Kidney (tissue), 14 donors: Measurements from ENCODE around the gene PRKCE. TPM values are rescaled to one million over a fixed set of nuclear protein-coding genes. Genes with fewer than 3 reads are reported as not detected.

Experiments used
- DNase-seq, 5 donors: peaks; one replicate each; pipeline ENCODE4 v3.0.0-alpha.2; 2013 to 2020
- FAIRE-seq: peaks from 2 replicates; lab custom pipeline; 2012; peaks lifted over from hg19 to GRCh38; lab: Jason Lieb, UNC
- H3K27ac ChIP-seq, 2 donors: one replicate each; pipeline ENCODE4 v1.7.0; 2013; ENCODE audit warnings: low read depth in 2 of 2, low read length in 2 of 2, inconsistent platforms in 1 of 2
- H3K27me3 ChIP-seq: one replicate; pipeline ENCODE4 v1.7.1; 2013; ENCODE audit warnings: low read length, inconsistent platforms; ENCODE audit not compliant: control insufficient read depth, insufficient read depth
- H3K36me3 ChIP-seq, 3 donors: one replicate each; pipeline versions ENCODE4 v1.7.0 to v1.7.1; 2013; ENCODE audit warnings: low read length in 3 of 3, control low read depth in 1 of 3, inconsistent platforms in 1 of 3; ENCODE audit not compliant: insufficient read depth in 3 of 3, control insufficient read depth in 2 of 3
- H3K4me1 ChIP-seq, 3 donors: one replicate each; pipeline versions ENCODE4 v1.7.0 to v1.7.1; 2013; ENCODE audit warnings: low read length in 3 of 3, inconsistent platforms in 1 of 3, low read depth in 1 of 3; ENCODE audit not compliant: control insufficient read depth in 2 of 3, insufficient read depth in 2 of 3
- H3K4me3 ChIP-seq, 3 donors: one replicate each; pipeline versions ENCODE4 v1.7.0 to v1.8.1; 2013; ENCODE audit warnings: low read length in 3 of 3, control low read depth in 1 of 3, inconsistent platforms in 1 of 3
- H3K9ac ChIP-seq, 3 donors: one replicate each; pipeline versions ENCODE4 v1.7.0 to v1.7.1; 2013; ENCODE audit warnings: low read length in 3 of 3, control low read depth in 1 of 3, inconsistent platforms in 1 of 3
- H3K9me3 ChIP-seq, 3 donors: one replicate each; pipeline versions ENCODE4 v1.7.0 to v1.7.1; 2013; ENCODE audit warnings: low read length in 3 of 3, control low read depth in 1 of 3, inconsistent platforms in 1 of 3; ENCODE audit not compliant: control insufficient read depth in 2 of 3, insufficient read depth in 1 of 3
- intact Hi-C: fragments of 100-400 bp; cut with DNase I; formaldehyde crosslinking; loops from one replicate; pipeline ENCODE4 v1.11.1; 2022
- polyA plus RNA-seq: library from polyadenylated mRNA; stranded (reverse); fragments of 350-450 nt; fragmentation: Illumina TruSeq; extraction: RNeasy Lipid Tissue Mini Kit (QIAGEN cat#74804); gene quantifications from one replicate; pipeline ENCODE4 v1.2.3, GENCODE V29; 2014; ENCODE audit warnings: low read depth, low replicate concordance; ENCODE audit not compliant: insufficient read depth
- total RNA-seq: library from RNA; stranded (reverse); fragmentation: NEBNext Ultra II Directional; extraction: Animal tissue kit (Norgen Biotek cat#: 25700); gene quantifications from one replicate; pipeline ENCODE4 v1.2.1, GENCODE V29; 2021
- TF ChIP-seq, protein P1 (sequence below): IDR thresholded peaks from 3 replicates; pipeline ENCODE4 v1.5.1; 2012; ENCODE audit warnings: mild to moderate bottlenecking, moderate library complexity, borderline replicate concordance; ENCODE audit not compliant: insufficient read depth; ENCODE audit errors: extremely low read depth
- donor health status: control.
- donor health status: control.
- donor health status: control.
- donor health status: control.
- donor health status: control.
- donor health status: DM: yes; HTN: yes; CAD: no.
- donor health status: Normal renal cell carcinoma (clear cell type).

PRKCE gene
- total and polyA plus RNA-seq, 2 donors from 2014 or later: 11.1 to 27.3 TPM

GRCh38 chr2:46207591-46207990, 556.1 kb downstream of the PRKCE start:
- no peak overlapping the region for H3K27ac ChIP-seq
- H3K9me3 ChIP-seq: no peaks in the 10 kb centered on the region
- no peak overlapping the region for H3K9ac ChIP-seq
- no peak overlapping the region for H3K4me3 ChIP-seq
- H3K36me3 ChIP-seq: no peaks in the 10 kb centered on the region
- TF ChIP-seq, protein P1, sequence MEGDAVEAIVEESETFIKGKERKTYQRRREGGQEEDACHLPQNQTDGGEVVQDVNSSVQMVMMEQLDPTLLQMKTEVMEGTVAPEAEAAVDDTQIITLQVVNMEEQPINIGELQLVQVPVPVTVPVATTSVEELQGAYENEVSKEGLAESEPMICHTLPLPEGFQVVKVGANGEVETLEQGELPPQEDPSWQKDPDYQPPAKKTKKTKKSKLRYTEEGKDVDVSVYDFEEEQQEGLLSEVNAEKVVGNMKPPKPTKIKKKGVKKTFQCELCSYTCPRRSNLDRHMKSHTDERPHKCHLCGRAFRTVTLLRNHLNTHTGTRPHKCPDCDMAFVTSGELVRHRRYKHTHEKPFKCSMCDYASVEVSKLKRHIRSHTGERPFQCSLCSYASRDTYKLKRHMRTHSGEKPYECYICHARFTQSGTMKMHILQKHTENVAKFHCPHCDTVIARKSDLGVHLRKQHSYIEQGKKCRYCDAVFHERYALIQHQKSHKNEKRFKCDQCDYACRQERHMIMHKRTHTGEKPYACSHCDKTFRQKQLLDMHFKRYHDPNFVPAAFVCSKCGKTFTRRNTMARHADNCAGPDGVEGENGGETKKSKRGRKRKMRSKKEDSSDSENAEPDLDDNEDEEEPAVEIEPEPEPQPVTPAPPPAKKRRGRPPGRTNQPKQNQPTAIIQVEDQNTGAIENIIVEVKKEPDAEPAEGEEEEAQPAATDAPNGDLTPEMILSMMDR: no peak
- no peaks in the 10 kb centered on the region for H3K27me3 ChIP-seq
- no peaks in the 10 kb centered on the region for H3K4me1 ChIP-seq
- intact Hi-C loops: no loop called here
- DNase-seq (no peak), FAIRE-seq (no peak)

GRCh38 chr2:46208766-46209165, 557.3 kb downstream of the PRKCE start:
- no peaks in the 10 kb centered on the region for H3K4me1 ChIP-seq
- H3K9me3 ChIP-seq: no peaks in the 10 kb centered on the region
- no peak overlapping the region for H3K9ac ChIP-seq
- FAIRE-seq (no peak), DNase-seq (no peak)
- no peak overlapping the region for H3K4me3 ChIP-seq
- intact Hi-C loops: no loop called here
- no peaks in the 10 kb centered on the region for H3K36me3 ChIP-seq
- TF ChIP-seq, protein P1: no peak
- H3K27me3 ChIP-seq: no peaks in the 10 kb centered on the region
- H3K27ac ChIP-seq: no peak overlapping the region

DNA sequence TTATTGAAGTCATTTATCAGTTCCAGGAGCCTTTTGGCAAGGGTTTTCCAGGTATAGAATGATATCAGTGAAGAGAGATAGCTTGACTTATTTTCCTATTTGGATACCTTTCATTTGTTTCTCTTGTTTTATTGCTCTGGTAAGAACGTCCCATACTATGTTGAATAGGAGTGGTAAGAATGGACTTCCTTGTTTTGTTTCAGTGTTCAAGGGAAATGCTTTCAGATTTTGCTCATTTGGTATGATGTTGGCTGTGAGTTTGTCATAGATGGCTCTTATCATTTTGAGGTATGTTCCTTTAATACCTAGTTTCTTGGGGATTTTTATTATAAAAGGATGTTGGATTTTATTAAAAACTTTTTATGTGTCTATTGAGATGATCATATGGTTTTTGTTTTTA, 558.6 kb downstream of the PRKCE start:
- H3K27me3 ChIP-seq: no peaks in the 10 kb centered on the region
- intact Hi-C loops: no loop called here
- H3K4me3 ChIP-seq: no peak overlapping the region
- H3K36me3 ChIP-seq: no peaks in the 10 kb centered on the region
- no peak overlapping the region for H3K27ac ChIP-seq
- no peak for DNase-seq
- H3K9me3 ChIP-seq: no peaks in the 10 kb centered on the region
- H3K9ac ChIP-seq: no peak overlapping the region
- no peak for FAIRE-seq
- no peaks in the 10 kb centered on the region for H3K4me1 ChIP-seq
- TF ChIP-seq, protein P1: no peak

GRCh38 chr2:46211461-46211860, 560.0 kb downstream of the PRKCE start:
- Histone ChIP-seq H3K27ac (no peak overlapping the region), H3K27me3 (no peaks in the 10 kb centered on the region), H3K36me3 (no peaks in the 10 kb centered on the region), H3K4me3 (no peak overlapping the region), H3K4me1 (no peaks in the 10 kb centered on the region), H3K9ac (no peak overlapping the region), H3K9me3 (no peaks in the 10 kb centered on the region)
- intact Hi-C loops: no loop called here
- FAIRE-seq (no peak), DNase-seq (no peak)
- TF ChIP-seq, protein P1: no peak
